ENCODE results near the gene VRK3. TPM values are rescaled to one million over a fixed set of nuclear protein-coding genes. Genes with fewer than 3 reads are reported as not detected.
A peak's percentile ranks its signal among the peaks of the same experiment; 100 is the strongest.

The VRK3 gene
- total and polyA plus RNA-seq, 7 donors: 17.4 to 51.6 (median 30.7) TPM

DNA sequence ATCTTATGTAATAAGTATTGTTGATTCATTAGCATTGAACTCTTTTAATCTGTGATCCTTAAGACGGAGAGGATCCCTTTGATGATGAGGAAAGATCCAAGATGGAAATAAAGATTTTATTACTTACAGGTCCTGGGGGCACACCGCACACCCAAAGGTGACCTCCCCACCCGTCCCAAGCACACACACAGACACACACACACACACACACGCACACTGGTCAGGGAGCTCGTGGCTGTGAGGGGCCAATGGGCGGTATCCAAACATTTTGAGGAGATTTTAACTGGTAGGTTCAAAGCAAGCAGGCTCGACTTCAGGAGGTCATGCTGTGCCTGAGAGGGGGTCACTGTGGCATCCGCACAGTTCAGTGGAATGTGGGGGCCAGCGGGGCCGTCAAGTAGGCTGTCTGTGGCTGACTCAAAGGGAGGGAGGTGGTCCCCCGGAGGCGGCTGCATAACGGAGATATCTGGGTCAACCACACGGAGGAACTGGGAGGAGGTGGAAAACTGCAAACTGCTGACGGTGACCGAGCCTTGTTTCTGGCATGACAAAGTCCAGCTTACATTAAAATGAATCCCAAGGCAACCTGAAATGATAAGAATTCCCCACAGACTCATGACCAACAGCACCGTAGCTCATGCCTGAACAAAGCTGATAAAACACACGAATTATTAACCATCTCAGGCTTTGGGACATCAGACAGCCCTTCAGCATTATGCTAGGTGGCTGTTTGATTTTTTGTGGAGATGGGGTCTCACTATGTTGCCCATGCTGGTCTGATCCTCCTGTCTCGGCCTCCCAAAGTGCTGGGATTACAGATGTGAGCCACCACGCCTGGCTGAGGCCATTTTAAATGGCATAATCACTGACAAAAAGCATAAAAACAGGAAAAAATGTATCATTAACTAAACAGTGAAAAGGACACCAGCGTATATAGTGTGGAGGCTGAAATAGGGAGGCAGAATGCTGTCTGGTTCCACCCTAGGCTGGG is 43.3 kb downstream of the VRK3 start:
- H3K27ac ChIP-seq: no peak overlapping the region
- H3K4me1 ChIP-seq: peaks cover 0 to 21% (median 19%) of the 10 kb centered on the region in 4 donors
- no peak for TF ChIP-seq EP300 (IDR thresholded peaks at IDR 0.05)
- no peak for TF ChIP-seq POLR2A (IDR thresholded peaks at IDR 0.05)
- TF ChIP-seq POLR2AphosphoS5 (IDR thresholded peaks at IDR 0.05): no peak
- TF ChIP-seq, protein P1, sequence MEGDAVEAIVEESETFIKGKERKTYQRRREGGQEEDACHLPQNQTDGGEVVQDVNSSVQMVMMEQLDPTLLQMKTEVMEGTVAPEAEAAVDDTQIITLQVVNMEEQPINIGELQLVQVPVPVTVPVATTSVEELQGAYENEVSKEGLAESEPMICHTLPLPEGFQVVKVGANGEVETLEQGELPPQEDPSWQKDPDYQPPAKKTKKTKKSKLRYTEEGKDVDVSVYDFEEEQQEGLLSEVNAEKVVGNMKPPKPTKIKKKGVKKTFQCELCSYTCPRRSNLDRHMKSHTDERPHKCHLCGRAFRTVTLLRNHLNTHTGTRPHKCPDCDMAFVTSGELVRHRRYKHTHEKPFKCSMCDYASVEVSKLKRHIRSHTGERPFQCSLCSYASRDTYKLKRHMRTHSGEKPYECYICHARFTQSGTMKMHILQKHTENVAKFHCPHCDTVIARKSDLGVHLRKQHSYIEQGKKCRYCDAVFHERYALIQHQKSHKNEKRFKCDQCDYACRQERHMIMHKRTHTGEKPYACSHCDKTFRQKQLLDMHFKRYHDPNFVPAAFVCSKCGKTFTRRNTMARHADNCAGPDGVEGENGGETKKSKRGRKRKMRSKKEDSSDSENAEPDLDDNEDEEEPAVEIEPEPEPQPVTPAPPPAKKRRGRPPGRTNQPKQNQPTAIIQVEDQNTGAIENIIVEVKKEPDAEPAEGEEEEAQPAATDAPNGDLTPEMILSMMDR (IDR thresholded peaks at IDR 0.05): no peak
- WGBS, 2 donors: 86 to 90% methylated on average over 21 of the region's 21 CpGs
- H3K27me3 ChIP-seq: no peaks in the 10 kb centered on the region
- no peak for DNase-seq
- intact Hi-C loops (cut with DNase I): no loop called here
- no peaks in the 10 kb centered on the region for H3K9me3 ChIP-seq
- peaks cover 6 to 74% (median 19%) of the 10 kb centered on the region in 4 donors for H3K36me3 ChIP-seq
- H3K4me3 ChIP-seq: no peak overlapping the region

DNA sequence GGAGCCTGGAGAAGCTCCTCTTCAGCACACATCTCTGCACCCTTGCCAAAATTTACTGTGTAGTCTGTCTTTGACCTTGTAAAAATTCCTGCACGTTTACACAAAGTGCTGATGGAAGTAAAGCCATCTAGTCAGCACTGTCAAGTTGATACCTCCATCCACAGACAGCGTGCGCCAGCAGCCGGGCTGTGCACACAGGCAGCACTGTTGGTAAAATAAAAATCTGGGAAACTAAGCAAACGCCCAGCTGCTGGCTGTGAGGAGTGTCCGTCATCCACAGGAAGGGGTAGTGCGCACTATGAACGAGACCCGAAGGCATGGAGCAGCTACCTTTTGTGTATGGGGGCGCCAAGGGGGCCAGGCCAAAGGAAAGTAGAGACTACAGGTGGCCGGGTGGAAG is 46.8 kb downstream of the VRK3 start:
- no peak for DNase-seq
- Histone ChIP-seq H3K4me1 (peaks cover 0 to 23% (median 19%) of the 10 kb centered on the region in 4 donors), H3K27ac (peak overlapping the region in 1 of 4 donors; percentile 20), H3K36me3 (peaks cover 0 to 57% (median 2%) of the 10 kb centered on the region in 4 donors), H3K27me3 (no peaks in the 10 kb centered on the region), H3K9me3 (no peaks in the 10 kb centered on the region), H3K4me3 (no peak overlapping the region)
- WGBS, 2 donors: 84 to 88% methylated on average over 11 of the region's 11 CpGs
- intact Hi-C loops (cut with DNase I): no loop called here
- TF ChIP-seq, protein P1 (IDR thresholded peaks at IDR 0.05): no peak
- TF ChIP-seq POLR2AphosphoS5 (IDR thresholded peaks at IDR 0.05) (peak in 2 of 4 donors; percentile 17 to 34), EP300 (IDR thresholded peaks at IDR 0.05) (no peak), POLR2A (IDR thresholded peaks at IDR 0.05) (no peak)

DNA sequence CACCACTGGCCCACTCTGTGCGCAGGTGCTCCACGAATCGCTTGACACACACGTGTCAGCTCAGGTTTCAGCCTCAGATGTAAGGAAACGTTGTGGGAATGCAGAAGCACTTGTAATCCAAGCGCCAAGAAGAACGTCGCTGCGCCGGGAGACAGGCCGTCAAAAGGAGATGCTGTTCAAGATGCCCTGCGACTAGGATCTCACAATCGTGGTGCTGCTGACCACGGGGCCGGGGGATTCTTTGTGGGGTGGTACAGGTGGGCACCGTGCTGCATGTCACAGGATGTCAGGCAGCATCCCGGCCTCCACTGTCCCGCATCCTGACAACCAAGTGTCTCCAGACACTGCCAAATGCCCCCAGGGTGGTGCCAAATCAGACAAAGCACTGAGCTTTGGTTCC is 47.3 kb downstream of the VRK3 start:
- peaks cover 0 to 57% (median 2%) of the 10 kb centered on the region in 4 donors for H3K36me3 ChIP-seq
- peaks cover 0 to 23% (median 19%) of the 10 kb centered on the region in 4 donors for H3K4me1 ChIP-seq
- TF ChIP-seq POLR2AphosphoS5 (IDR thresholded peaks at IDR 0.05) (no peak), EP300 (IDR thresholded peaks at IDR 0.05) (no peak), POLR2A (IDR thresholded peaks at IDR 0.05) (no peak)
- TF ChIP-seq, protein P1 (IDR thresholded peaks at IDR 0.05): no peak
- H3K9me3 ChIP-seq: no peaks in the 10 kb centered on the region
- peak overlapping the region in 1 of 4 donors; percentile 12 for H3K27ac ChIP-seq
- DNase-seq: no peak
- no peak overlapping the region for H3K4me3 ChIP-seq
- 85 to 94% methylated on average over 18 of the region's 18 CpGs for WGBS, 2 donors
- intact Hi-C loops (cut with DNase I): no loop called here
- H3K27me3 ChIP-seq: no peaks in the 10 kb centered on the region

DNA sequence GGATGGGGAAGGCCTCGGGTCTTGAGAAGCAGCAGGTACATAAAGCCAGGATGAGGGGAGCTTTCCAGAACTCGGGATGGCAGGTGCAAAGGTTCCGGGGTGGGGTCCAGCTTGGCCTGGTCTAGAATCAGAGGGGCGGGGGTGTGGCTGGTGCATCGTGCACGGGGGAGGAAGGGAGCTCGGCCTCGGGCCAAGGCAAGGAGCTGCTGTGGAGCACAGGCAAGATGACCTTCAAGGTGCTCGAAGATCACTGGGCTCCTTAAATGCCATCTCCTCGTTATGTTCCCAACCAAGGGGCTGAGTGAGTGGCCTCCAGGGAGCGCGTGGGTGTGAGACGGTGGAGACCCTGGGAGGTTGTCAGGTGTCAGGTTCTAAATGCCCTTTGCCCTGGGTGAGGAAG is 48.1 kb downstream of the VRK3 start:
- Histone ChIP-seq H3K36me3 (peaks cover 0 to 54% (median 2%) of the 10 kb centered on the region in 4 donors), H3K4me1 (peaks cover 0 to 26% (median 23%) of the 10 kb centered on the region in 4 donors), H3K4me3 (no peak overlapping the region), H3K9me3 (no peaks in the 10 kb centered on the region), H3K27me3 (no peaks in the 10 kb centered on the region), H3K27ac (no peak overlapping the region)
- no peak for DNase-seq
- TF ChIP-seq POLR2AphosphoS5 (IDR thresholded peaks at IDR 0.05) (no peak), EP300 (IDR thresholded peaks at IDR 0.05) (no peak), POLR2A (IDR thresholded peaks at IDR 0.05) (no peak)
- TF ChIP-seq, protein P1 (IDR thresholded peaks at IDR 0.05): no peak
- intact Hi-C loops (cut with DNase I): no loop called here
- 72 to 84% methylated on average over 13 of the region's 13 CpGs for WGBS, 2 donors

All from sigmoid colon (tissue), 7 donors.